Lower leg skin (tissue), 3 donors: ENCODE results near the gene DAZ1.
"Not testable (repeated sequence)": the region's sequence is repeated elsewhere in the genome, so short reads cannot be mapped to it uniquely, and the experiment has no call there.

Experiments
- POLR2A ChIP-seq, 2 donors: fragments of 450-650 bp; IDR thresholded peaks; one replicate each; pipeline ENCODE4 v1.6.1; 2016 to 2017; ENCODE audit warnings: antibody characterized with exemption in 2 of 2, mild to moderate bottlenecking in 1 of 2, moderate library complexity in 1 of 2
- TF ChIP-seq, protein P1 (sequence below), 3 donors: fragments of 450-650 bp; IDR thresholded peaks; one replicate each; pipeline ENCODE4 v1.5.1; 2016; ENCODE audit warnings: antibody characterized with exemption in 3 of 3, mild to moderate bottlenecking in 3 of 3, moderate library complexity in 2 of 3

DNA sequence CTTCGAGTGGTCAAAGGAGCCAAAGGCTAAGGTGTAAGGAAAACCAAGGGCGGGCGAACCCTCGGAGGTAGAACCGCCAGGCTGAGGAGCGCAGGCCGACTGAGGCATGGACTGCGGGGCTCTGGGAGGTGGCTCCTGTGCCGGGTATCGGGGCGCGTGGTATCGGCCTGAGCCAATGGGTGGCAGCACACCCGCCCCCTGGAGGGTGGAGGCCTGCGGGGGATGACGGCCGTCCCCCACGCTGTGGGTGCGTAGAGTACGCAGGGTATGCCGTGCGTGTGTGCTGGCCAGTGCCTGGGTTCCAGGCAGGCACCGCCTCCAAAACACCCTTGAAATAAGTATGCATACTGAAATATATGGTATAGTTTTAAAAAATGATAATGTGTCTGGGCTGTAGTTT lies at the start of gene DAZ1:
- TF ChIP-seq, protein P1, sequence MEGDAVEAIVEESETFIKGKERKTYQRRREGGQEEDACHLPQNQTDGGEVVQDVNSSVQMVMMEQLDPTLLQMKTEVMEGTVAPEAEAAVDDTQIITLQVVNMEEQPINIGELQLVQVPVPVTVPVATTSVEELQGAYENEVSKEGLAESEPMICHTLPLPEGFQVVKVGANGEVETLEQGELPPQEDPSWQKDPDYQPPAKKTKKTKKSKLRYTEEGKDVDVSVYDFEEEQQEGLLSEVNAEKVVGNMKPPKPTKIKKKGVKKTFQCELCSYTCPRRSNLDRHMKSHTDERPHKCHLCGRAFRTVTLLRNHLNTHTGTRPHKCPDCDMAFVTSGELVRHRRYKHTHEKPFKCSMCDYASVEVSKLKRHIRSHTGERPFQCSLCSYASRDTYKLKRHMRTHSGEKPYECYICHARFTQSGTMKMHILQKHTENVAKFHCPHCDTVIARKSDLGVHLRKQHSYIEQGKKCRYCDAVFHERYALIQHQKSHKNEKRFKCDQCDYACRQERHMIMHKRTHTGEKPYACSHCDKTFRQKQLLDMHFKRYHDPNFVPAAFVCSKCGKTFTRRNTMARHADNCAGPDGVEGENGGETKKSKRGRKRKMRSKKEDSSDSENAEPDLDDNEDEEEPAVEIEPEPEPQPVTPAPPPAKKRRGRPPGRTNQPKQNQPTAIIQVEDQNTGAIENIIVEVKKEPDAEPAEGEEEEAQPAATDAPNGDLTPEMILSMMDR (IDR thresholded peaks at IDR 0.05), result not testable (repeated sequence)
- TF ChIP-seq POLR2A (IDR thresholded peaks at IDR 0.05), result not testable (repeated sequence)
